AG09319 (cell line): ENCODE data around the gene ENO3.

Experiments
- DNase-seq: peaks from one replicate; pipeline ENCODE4 v3.0.0-alpha.2; 2010; ENCODE audit warnings: low read depth; ENCODE audit errors: extremely low read depth
- TF ChIP-seq, protein P1 (sequence below): IDR thresholded peaks from 2 replicates; pipeline ENCODE4 v1.5.1; 2011; ENCODE audit warnings: low read depth, mild to moderate bottlenecking, inconsistent platforms, low read length, moderate library complexity

The ENO3 gene

GRCh38 chr17:4953451-4953961 is 2.6 kb downstream of the ENO3 start:
- TF ChIP-seq, protein P1, sequence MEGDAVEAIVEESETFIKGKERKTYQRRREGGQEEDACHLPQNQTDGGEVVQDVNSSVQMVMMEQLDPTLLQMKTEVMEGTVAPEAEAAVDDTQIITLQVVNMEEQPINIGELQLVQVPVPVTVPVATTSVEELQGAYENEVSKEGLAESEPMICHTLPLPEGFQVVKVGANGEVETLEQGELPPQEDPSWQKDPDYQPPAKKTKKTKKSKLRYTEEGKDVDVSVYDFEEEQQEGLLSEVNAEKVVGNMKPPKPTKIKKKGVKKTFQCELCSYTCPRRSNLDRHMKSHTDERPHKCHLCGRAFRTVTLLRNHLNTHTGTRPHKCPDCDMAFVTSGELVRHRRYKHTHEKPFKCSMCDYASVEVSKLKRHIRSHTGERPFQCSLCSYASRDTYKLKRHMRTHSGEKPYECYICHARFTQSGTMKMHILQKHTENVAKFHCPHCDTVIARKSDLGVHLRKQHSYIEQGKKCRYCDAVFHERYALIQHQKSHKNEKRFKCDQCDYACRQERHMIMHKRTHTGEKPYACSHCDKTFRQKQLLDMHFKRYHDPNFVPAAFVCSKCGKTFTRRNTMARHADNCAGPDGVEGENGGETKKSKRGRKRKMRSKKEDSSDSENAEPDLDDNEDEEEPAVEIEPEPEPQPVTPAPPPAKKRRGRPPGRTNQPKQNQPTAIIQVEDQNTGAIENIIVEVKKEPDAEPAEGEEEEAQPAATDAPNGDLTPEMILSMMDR: no peak
- DNase-seq: no peak

DNA sequence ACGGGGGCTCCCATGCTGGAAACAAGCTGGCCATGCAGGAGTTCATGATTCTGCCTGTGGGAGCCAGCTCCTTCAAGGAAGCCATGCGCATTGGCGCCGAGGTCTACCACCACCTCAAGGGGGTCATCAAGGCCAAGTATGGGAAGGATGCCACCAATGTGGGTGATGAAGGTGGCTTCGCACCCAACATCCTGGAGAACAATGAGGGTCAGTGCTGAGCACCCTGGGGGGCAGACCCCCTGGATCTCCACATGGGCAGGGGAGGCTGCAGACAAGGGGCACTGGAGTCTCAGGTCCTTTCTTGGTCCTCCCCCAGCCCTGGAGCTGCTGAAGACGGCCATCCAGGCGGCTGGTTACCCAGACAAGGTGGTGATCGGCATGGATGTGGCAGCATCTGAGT is 4.2 kb downstream of the ENO3 start:
- TF ChIP-seq, protein P1: no peak
- DNase-seq: no peak

DNA sequence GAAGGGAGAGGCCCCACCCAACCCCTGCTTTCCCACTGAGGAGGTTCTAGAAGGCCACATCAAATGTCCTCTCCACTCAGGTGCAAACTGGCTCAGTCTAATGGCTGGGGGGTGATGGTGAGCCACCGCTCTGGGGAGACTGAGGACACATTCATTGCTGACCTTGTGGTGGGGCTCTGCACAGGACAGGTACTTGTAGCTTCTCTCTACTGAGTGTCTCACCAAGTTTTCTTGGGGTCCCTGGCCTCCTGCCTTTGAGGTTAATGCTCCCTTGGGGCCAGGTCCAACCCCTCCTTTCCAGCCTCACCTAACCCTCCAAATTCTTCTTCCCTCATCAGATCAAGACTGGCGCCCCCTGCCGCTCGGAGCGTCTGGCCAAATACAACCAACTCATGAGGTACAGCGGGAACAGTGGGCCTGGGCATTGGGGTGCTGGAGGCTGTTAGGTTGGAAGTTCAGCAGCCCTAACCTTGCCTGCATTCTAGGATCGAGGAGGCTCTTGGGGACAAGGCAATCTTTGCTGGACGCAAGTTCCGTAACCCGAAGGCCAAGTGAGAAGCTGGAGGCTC is 5.7 kb downstream of the ENO3 start:
- DNase-seq: no peak
- TF ChIP-seq, protein P1: peak; percentile 19

GRCh38 chr17:4958102-4958501 is 7.2 kb downstream of the ENO3 start:
- DNase-seq: no peak
- TF ChIP-seq, protein P1: no peak

GRCh38 chr17:4959261-4959965 is 8.5 kb downstream of the ENO3 start:
- TF ChIP-seq, protein P1: no peak
- no peak for DNase-seq

GRCh38 chr17:4960279-4960922 is 9.5 kb downstream of the ENO3 start:
- no peak for DNase-seq
- TF ChIP-seq, protein P1: no peak

DNA sequence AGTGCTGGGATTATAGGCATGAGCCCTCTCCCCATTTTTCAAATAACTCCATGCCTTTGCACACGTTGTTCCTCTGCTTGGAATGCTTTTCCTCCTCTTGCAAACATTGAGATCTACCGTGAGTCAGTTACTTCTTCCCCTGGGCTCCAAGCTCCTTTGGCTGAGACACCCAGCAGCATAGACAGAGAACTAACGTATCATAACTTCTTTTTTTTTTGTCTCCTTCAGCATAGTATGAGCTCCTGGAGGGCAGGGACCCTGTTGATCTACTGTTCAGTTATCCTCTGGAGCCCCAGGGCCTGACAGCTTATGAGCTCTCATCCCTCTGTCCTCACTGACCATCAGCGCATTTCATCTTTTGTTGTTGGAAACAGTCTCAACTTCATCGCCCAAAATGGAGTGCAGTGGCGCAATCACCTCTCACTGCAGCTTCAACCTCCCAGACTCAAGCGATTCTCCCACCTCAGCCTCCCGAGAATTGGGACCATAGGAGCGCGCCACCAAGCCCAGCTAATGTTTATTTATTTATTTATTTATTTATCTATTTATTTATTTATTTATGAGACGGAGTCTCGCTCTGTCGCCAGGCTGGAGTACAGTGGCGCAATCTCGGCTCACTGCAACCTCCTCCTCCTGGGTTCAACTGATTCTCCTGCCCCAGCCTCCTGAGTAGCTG is 14.5 kb downstream of the ENO3 start:
- TF ChIP-seq, protein P1: no peak
- DNase-seq: no peak
